ENCODE results near the gene PLPP1. TPM values are rescaled to one million over a fixed set of nuclear protein-coding genes. Genes with fewer than 3 reads are reported as not detected.
A peak's percentile ranks its signal among the peaks of the same experiment; 100 is the strongest.

Gene PLPP1
- 54.7 TPM for polyA plus RNA-seq
- long read RNA-seq, donor 1, transcript PLPP1-202 (6 exons, 1,597 nt): major isoform, 18 of 19 reads
- long read RNA-seq, donor 1, partial matches to known transcripts: 0 of 19 reads
- long read RNA-seq, donor 1, other reads (novel, unspliced or antisense): 0 of 19 reads
- long read RNA-seq, donor 2, transcript PLPP1-202 (6 exons, 1,597 nt): major isoform, 23 of 25 reads
- long read RNA-seq, donor 2, partial matches to known transcripts: 0 of 25 reads
- long read RNA-seq, donor 2, other reads (novel, unspliced or antisense): 0 of 25 reads
- long read RNA-seq, donor 3, transcript PLPP1-202 (6 exons, 1,597 nt): major isoform, 32 of 49 reads
- long read RNA-seq, donor 3, transcript PLPP1-201 (6 exons, 1,550 nt): minor isoform, 6 of 49 reads
- long read RNA-seq, donor 3, partial matches to known transcripts: 11 of 49 reads
- long read RNA-seq, donor 3, other reads (novel, unspliced or antisense): 0 of 49 reads
- long read RNA-seq, donor 4, partial matches to known transcripts: 0 of 2 reads
- long read RNA-seq, donor 4, other reads (novel, unspliced or antisense): 0 of 2 reads
- long read RNA-seq, donor 5, transcript PLPP1-202 (6 exons, 1,597 nt): major isoform, 22 of 23 reads
- long read RNA-seq, donor 5, partial matches to known transcripts: 0 of 23 reads
- long read RNA-seq, donor 5, other reads (novel, unspliced or antisense): 0 of 23 reads
- long read RNA-seq, donor 6, transcript PLPP1-202 (6 exons, 1,597 nt): major isoform, 28 of 45 reads
- long read RNA-seq, donor 6, partial matches to known transcripts: 10 of 45 reads
- long read RNA-seq, donor 6, other reads (novel, unspliced or antisense): 6 of 45 reads
- long read RNA-seq, donor 7, transcript PLPP1-202 (6 exons, 1,597 nt): major isoform, 16 of 17 reads
- long read RNA-seq, donor 7, partial matches to known transcripts: 0 of 17 reads
- long read RNA-seq, donor 7, other reads (novel, unspliced or antisense): 0 of 17 reads
- long read RNA-seq, donor 8, transcript PLPP1-202 (6 exons, 1,597 nt): major isoform, 35 of 42 reads
- long read RNA-seq, donor 8, partial matches to known transcripts: 5 of 42 reads
- long read RNA-seq, donor 8, other reads (novel, unspliced or antisense): 0 of 42 reads
- long read RNA-seq, donor 9, transcript PLPP1-202 (6 exons, 1,597 nt): major isoform, 26 of 29 reads
- long read RNA-seq, donor 9, partial matches to known transcripts: 0 of 29 reads
- long read RNA-seq, donor 9, other reads (novel, unspliced or antisense): 0 of 29 reads
- long read RNA-seq, donor 10, transcript PLPP1-202 (6 exons, 1,597 nt): major isoform, 34 of 52 reads
- long read RNA-seq, donor 10, transcript PLPP1-201 (6 exons, 1,550 nt): minor isoform, 6 of 52 reads
- long read RNA-seq, donor 10, partial matches to known transcripts: 6 of 52 reads
- long read RNA-seq, donor 10, other reads (novel, unspliced or antisense): 6 of 52 reads
- long read RNA-seq, donor 11, transcript PLPP1-202 (6 exons, 1,597 nt): major isoform, 23 of 23 reads
- long read RNA-seq, donor 11, partial matches to known transcripts: 0 of 23 reads
- long read RNA-seq, donor 11, other reads (novel, unspliced or antisense): 0 of 23 reads

DNA sequence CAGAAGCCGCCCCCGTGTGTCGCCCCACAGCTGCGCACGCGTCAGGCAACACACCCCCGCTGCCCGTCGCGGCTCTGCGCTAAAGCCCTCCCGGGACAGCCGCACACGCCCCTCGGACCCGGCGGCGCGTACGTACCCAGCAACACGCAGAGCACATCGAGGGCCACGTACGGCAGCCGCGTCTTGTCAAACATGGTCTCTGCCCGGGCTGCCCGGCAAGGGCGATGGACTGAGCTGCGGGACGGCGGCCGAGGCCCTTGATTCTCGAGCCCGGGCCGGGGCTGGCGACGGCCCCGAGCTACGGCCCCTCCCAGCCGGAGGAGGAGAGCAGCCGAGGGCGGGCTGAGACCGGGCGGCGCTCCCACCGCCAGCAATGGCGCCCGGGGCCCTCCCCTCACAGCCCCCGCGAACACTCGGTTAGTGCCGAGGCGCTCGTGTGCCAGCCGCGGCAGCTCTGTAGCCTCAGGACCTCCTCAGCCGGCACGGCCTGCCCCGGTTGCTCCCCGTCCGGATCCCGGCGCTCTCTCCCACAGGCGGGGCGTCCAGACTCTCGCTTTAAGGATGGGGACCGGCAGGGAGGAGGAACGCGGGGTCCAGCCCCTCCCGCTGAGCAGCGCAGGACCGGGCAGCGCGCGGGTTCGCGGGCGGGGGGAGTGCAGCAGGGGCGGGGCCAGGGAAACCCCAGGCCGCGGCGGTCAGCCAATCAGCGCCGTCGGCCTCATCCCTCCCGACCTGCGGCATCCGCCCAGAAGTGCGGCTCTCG lies at the start of gene PLPP1:
PLPP1 (minus strand) TSS at position 529 of the 763 bp plus-strand sequence; CDS start at position 194, 335 bp downstream.
- no peaks in the 10 kb centered on the region for H3K36me3 ChIP-seq (ENCODE audit: control insufficient read depth, insufficient read depth, low read length)
- WGBS (ENCODE audit: insufficient coverage, low lambda C conversion rate): no CpG with 5 or more reads among the region's 91 CpGs
- DNase-seq: peak; percentile 87 to 94
- no peaks in the 10 kb centered on the region for H3K4me1 ChIP-seq (ENCODE audit: control insufficient read depth, insufficient read depth, low read length)
- H3K27me3 ChIP-seq (ENCODE audit: control insufficient read depth, insufficient read depth, low read length): no peaks in the 10 kb centered on the region
- H3K27ac ChIP-seq (ENCODE audit: low read length): peak within 1 kb of the TSS; percentile 98
- H3K9me3 ChIP-seq (ENCODE audit: control insufficient read depth, low read depth, low read length): peaks cover 3% of the 10 kb centered on the region
- peak within 1 kb of the TSS; percentile 90 for H3K4me3 ChIP-seq (ENCODE audit: low read length)

DNA sequence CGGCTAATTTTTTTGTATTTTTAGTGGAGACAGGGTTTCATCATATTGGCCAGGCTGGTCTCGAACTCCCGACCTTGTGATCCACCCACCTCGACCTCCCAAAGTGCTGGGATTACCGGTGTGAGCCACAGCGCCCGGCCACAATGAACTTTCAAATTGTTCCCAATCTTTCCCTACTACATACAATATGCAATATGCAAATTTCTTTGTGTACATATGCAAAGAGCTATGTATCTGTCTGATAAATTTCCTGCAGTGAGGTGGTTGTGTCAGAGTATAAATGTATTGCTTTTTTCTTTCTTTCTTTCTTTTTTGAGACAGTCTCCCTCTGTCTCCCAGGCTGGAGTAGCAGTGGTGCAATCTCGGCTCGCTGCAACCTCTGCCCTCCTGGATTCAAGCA lies 48.8 kb upstream of the PLPP1 start:
- no peaks in the 10 kb centered on the region for H3K27me3 ChIP-seq (ENCODE audit: control insufficient read depth, insufficient read depth, low read length)
- no CpG with 5 or more reads among the region's 9 CpGs for WGBS (ENCODE audit: insufficient coverage, low lambda C conversion rate)
- H3K9me3 ChIP-seq (ENCODE audit: control insufficient read depth, low read depth, low read length): no peaks in the 10 kb centered on the region
- H3K4me3 ChIP-seq (ENCODE audit: low read length): no peak overlapping the region
- no peaks in the 10 kb centered on the region for H3K36me3 ChIP-seq (ENCODE audit: control insufficient read depth, insufficient read depth, low read length)
- no peak overlapping the region for H3K27ac ChIP-seq (ENCODE audit: low read length)
- H3K4me1 ChIP-seq (ENCODE audit: control insufficient read depth, insufficient read depth, low read length): no peaks in the 10 kb centered on the region
- no peak for DNase-seq

- 72% methylated on average over 2 of the region's 2 CpGs for WGBS (ENCODE audit: insufficient coverage, low lambda C conversion rate)
- no peaks in the 10 kb centered on the region for H3K4me1 ChIP-seq (ENCODE audit: control insufficient read depth, insufficient read depth, low read length)
These were observed 47.5 kb upstream of the PLPP1 start for GRCh38 chr5:55582256-55582655.

DNA sequence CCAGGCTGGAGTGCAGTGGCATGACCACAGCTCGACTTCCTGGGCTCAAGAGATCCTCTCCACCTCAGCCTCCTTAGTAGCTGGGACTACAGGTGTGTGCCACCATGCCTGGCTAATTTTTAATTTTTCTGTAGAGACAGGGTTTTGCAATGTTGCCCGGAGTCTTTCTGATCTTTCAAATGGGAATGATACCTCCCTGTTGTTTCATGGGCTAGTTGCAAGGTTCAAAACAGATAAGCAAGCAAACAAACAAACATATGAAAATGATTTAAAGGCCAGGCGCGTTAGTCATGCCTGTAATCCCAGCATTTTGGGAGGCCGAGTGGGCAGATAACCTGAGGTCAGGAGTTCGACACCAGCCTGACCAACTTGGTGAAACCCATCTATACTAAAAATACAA lies 45.3 kb upstream of the PLPP1 start:
- Histone ChIP-seq H3K9me3 (ENCODE audit: control insufficient read depth, low read depth, low read length) (no peaks in the 10 kb centered on the region), H3K4me1 (ENCODE audit: control insufficient read depth, insufficient read depth, low read length) (no peaks in the 10 kb centered on the region), H3K27ac (ENCODE audit: low read length) (no peak overlapping the region), H3K36me3 (ENCODE audit: control insufficient read depth, insufficient read depth, low read length) (no peaks in the 10 kb centered on the region), H3K4me3 (ENCODE audit: low read length) (no peak overlapping the region), H3K27me3 (ENCODE audit: control insufficient read depth, insufficient read depth, low read length) (no peaks in the 10 kb centered on the region)
- DNase-seq: no peak
- 67% methylated on average over 1 of the region's 6 CpGs for WGBS (ENCODE audit: insufficient coverage, low lambda C conversion rate)

More at GRCh38 chr5:55582256-55582655, 47.5 kb upstream of the PLPP1 start:
- no peaks in the 10 kb centered on the region for H3K9me3 ChIP-seq (ENCODE audit: control insufficient read depth, low read depth, low read length)
- H3K4me3 ChIP-seq (ENCODE audit: low read length): no peak overlapping the region
- H3K27ac ChIP-seq (ENCODE audit: low read length): no peak overlapping the region
- H3K36me3 ChIP-seq (ENCODE audit: control insufficient read depth, insufficient read depth, low read length): no peaks in the 10 kb centered on the region
- no peak for DNase-seq
- no peaks in the 10 kb centered on the region for H3K27me3 ChIP-seq (ENCODE audit: control insufficient read depth, insufficient read depth, low read length)

- DNase-seq: no peak
- Histone ChIP-seq H3K27ac (ENCODE audit: low read length) (no peak overlapping the region), H3K4me1 (ENCODE audit: control insufficient read depth, insufficient read depth, low read length) (no peaks in the 10 kb centered on the region), H3K4me3 (ENCODE audit: low read length) (no peak overlapping the region), H3K9me3 (ENCODE audit: control insufficient read depth, low read depth, low read length) (no peaks in the 10 kb centered on the region), H3K27me3 (ENCODE audit: control insufficient read depth, insufficient read depth, low read length) (no peaks in the 10 kb centered on the region), H3K36me3 (ENCODE audit: control insufficient read depth, insufficient read depth, low read length) (no peaks in the 10 kb centered on the region)
These were observed 44.0 kb upstream of the PLPP1 start for GRCh38 chr5:55578771-55579170.

GRCh38 chr5:55577353-55578060 lies 42.7 kb upstream of the PLPP1 start:
- Histone ChIP-seq H3K4me1 (ENCODE audit: control insufficient read depth, insufficient read depth, low read length) (no peaks in the 10 kb centered on the region), H3K36me3 (ENCODE audit: control insufficient read depth, insufficient read depth, low read length) (no peaks in the 10 kb centered on the region), H3K9me3 (ENCODE audit: control insufficient read depth, low read depth, low read length) (no peaks in the 10 kb centered on the region), H3K27me3 (ENCODE audit: control insufficient read depth, insufficient read depth, low read length) (no peaks in the 10 kb centered on the region), H3K4me3 (ENCODE audit: low read length) (no peak overlapping the region), H3K27ac (ENCODE audit: low read length) (no peak overlapping the region)
- WGBS (ENCODE audit: insufficient coverage, low lambda C conversion rate): no CpG with 5 or more reads among the region's 6 CpGs
- no peak for DNase-seq

GRCh38 chr5:55576661-55577060 lies 41.9 kb upstream of the PLPP1 start:
- H3K27me3 ChIP-seq (ENCODE audit: control insufficient read depth, insufficient read depth, low read length): no peaks in the 10 kb centered on the region
- H3K9me3 ChIP-seq (ENCODE audit: control insufficient read depth, low read depth, low read length): no peaks in the 10 kb centered on the region
- no CpG with 5 or more reads among the region's 2 CpGs for WGBS (ENCODE audit: insufficient coverage, low lambda C conversion rate)
- no peaks in the 10 kb centered on the region for H3K4me1 ChIP-seq (ENCODE audit: control insufficient read depth, insufficient read depth, low read length)
- no peak overlapping the region for H3K4me3 ChIP-seq (ENCODE audit: low read length)
- H3K36me3 ChIP-seq (ENCODE audit: control insufficient read depth, insufficient read depth, low read length): no peaks in the 10 kb centered on the region
- H3K27ac ChIP-seq (ENCODE audit: low read length): no peak overlapping the region
- no peak for DNase-seq

DNA sequence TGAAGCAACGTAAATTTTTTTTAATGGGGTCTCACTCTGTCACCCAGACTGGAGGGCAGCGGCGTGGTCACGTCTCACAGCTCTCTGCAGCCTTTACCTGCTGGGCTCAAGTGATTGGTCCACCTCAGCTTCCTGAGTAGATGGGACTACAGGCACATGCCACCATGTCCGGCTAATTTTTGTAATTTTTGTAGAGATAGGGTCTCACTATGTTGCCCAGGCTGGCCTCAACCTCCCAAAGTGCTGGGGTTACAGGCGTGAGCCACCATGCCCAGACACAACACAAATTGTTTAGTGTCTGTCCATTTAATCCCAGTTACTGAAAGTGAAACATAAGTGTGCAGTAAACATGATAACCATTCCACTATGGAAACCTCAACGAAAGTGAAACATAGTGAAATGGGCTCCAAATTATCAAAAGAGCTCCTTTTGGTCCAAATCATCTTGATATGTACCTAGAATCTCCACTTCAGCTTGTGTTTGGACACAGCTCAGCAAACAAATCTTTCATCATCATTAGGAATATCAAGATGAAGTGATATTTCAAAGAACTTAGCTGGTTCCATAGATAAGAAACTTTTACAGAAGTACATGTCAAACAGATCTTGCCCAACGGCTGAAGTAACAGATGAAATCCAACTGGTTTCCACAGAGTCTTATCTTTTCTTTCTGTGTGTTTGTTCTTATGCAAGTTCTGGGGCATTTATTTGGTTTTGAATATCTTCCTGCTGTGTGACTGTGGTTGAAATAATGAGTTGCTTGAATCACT lies 41.2 kb upstream of the PLPP1 start:
- no peaks in the 10 kb centered on the region for H3K27me3 ChIP-seq (ENCODE audit: control insufficient read depth, insufficient read depth, low read length)
- no peak overlapping the region for H3K4me3 ChIP-seq (ENCODE audit: low read length)
- no peaks in the 10 kb centered on the region for H3K9me3 ChIP-seq (ENCODE audit: control insufficient read depth, low read depth, low read length)
- DNase-seq: no peak
- H3K36me3 ChIP-seq (ENCODE audit: control insufficient read depth, insufficient read depth, low read length): no peaks in the 10 kb centered on the region
- H3K27ac ChIP-seq (ENCODE audit: low read length): no peak overlapping the region
- 86% methylated on average over 1 of the region's 8 CpGs for WGBS (ENCODE audit: insufficient coverage, low lambda C conversion rate)
- H3K4me1 ChIP-seq (ENCODE audit: control insufficient read depth, insufficient read depth, low read length): no peaks in the 10 kb centered on the region
